H1 (cell line): Measurements from ENCODE around the gene NEURL2. TPM values are rescaled to one million over a fixed set of nuclear protein-coding genes. Genes with fewer than 3 reads are reported as not detected.

ENCODE experiments used
- CTCF ChIA-PET: fragments of 300-600 bp; sonication (Branson Sonifier 250); formaldehyde crosslinking; loops from one replicate; lab custom pipeline; 2021; ENCODE audit not compliant: partially characterized antibody; lab: Charles Lee
- POLR2A ChIA-PET: fragments of 300-600 bp; sonication (Branson Sonifier 250); formaldehyde crosslinking; loops from one replicate; lab custom pipeline; 2021; ENCODE audit warnings: inconsistent platforms; ENCODE audit not compliant: partially characterized antibody; lab: Charles Lee
- DNase-seq, 2 experiments: peaks; one replicate each; pipeline versions ENCODE4 v3.0.0 to v3.0.0-alpha.2; 2010 to 2022; ENCODE audit warnings: low spot score in 2 of 2, low read depth in 1 of 2, mixed read lengths in 1 of 2
- FAIRE-seq: peaks from 2 replicates; lab custom pipeline; 2011; peaks lifted over from hg19 to GRCh38; lab: Jason Lieb, UNC
- H2AFZ ChIP-seq: 2 replicates; pipeline ENCODE4 v1.8.1; 2012; ENCODE audit warnings: low read length, inconsistent platforms
- H2AK5ac ChIP-seq: 2 replicates; pipeline ENCODE4 v1.6.1; 2013; ENCODE audit warnings: low read depth, low read length
- H2BK120ac ChIP-seq: replicated peaks from 2 replicates; pipeline ENCODE3; 2013; ENCODE audit warnings: low read depth, low read length, inconsistent platforms
- H2BK12ac ChIP-seq: 2 replicates; pipeline ENCODE4 v1.6.1; 2013; ENCODE audit warnings: low read depth, low read length
- H2BK15ac ChIP-seq: 2 replicates; pipeline ENCODE4 v1.6.1; 2013; ENCODE audit warnings: low read length
- H2BK20ac ChIP-seq: 2 replicates; pipeline ENCODE4 v1.6.1; 2013; ENCODE audit warnings: low read length
- H2BK5ac ChIP-seq: 2 replicates; pipeline ENCODE4 v1.6.1; 2013; ENCODE audit warnings: low read depth, low read length
- H3K14ac ChIP-seq: 2 replicates; pipeline ENCODE4 v1.6.1; 2013; ENCODE audit warnings: inconsistent platforms; ENCODE audit not compliant: insufficient read length
- H3K18ac ChIP-seq: 2 replicates; pipeline ENCODE4 v1.6.1; 2013; ENCODE audit warnings: low read length; ENCODE audit errors: extremely low read depth
- H3K23ac ChIP-seq: 2 replicates; pipeline ENCODE4 v1.6.1; 2013; ENCODE audit warnings: inconsistent platforms; ENCODE audit not compliant: insufficient read length
- H3K23me2 ChIP-seq: 2 replicates; pipeline ENCODE4 v1.6.1; 2013; ENCODE audit warnings: low read depth, low read length
- H3K27ac ChIP-seq: 2 replicates; pipeline ENCODE4 v1.6.1; 2011; ENCODE audit warnings: low read depth, low read length, inconsistent platforms
- H3K27me3 ChIP-seq, 4 experiments: replicated peaks in 1 of 4; 1 replicate in 1 of 4; 2 replicates in 3 of 4; pipeline versions ENCODE4 v1.6.1 to v1.8.1; 2011 to 2013; ENCODE audit warnings: low read length in 3 of 4, mild to moderate bottlenecking in 3 of 4, inconsistent platforms in 2 of 4, mixed read lengths in 2 of 4, moderate library complexity in 1 of 4; ENCODE audit not compliant: control insufficient read depth in 3 of 4, insufficient read depth in 3 of 4; ENCODE audit errors: extremely low read depth in 1 of 4
- H3K36me3 ChIP-seq, 4 experiments: 2 replicates each; pipeline versions ENCODE4 v1.6.1 to v1.8.1; 2011 to 2013; ENCODE audit warnings: mild to moderate bottlenecking in 4 of 4, low read length in 3 of 4, moderate library complexity in 2 of 4, control low read depth in 1 of 4, inconsistent platforms in 1 of 4; ENCODE audit not compliant: insufficient read depth in 4 of 4, control insufficient read depth in 2 of 4
- H3K4ac ChIP-seq: replicated peaks from 2 replicates; pipeline ENCODE3; 2013; ENCODE audit warnings: low read length, low read depth, mixed read lengths, inconsistent platforms; ENCODE audit not compliant: insufficient read length
- H3K4me1 ChIP-seq, 4 experiments: replicated peaks in 1 of 4; 1 replicate in 1 of 4; 2 replicates in 3 of 4; pipeline versions ENCODE4 v1.6.1 to v1.8.1; 2011 to 2013; ENCODE audit warnings: low read length in 3 of 4, inconsistent platforms in 2 of 4, mixed read lengths in 1 of 4; ENCODE audit not compliant: insufficient read depth in 4 of 4, control insufficient read depth in 3 of 4
- H3K4me2 ChIP-seq, 2 experiments: 2 replicates each; pipeline versions ENCODE4 v1.6.1 to v1.8.1; 2011 to 2013; ENCODE audit warnings: low read depth in 2 of 2, low read length in 2 of 2, control low read depth in 1 of 2, inconsistent platforms in 1 of 2, mild to moderate bottlenecking in 1 of 2; ENCODE audit not compliant: insufficient read depth in 1 of 2
- H3K4me3 ChIP-seq, 4 experiments: fragments of 200-600, 300-600 bp in 1 of 4; sonication (generic), shearing (Covaris generic), sonication (Bioruptor Twin) in 1 of 4; 2 replicates each; pipeline versions ENCODE4 v1.5.1 to v1.8.1; 2011 to 2016; ENCODE audit warnings: low read length in 4 of 4, low read depth in 3 of 4, control low read depth in 2 of 4, inconsistent platforms in 2 of 4, mild to moderate bottlenecking in 2 of 4, mixed read lengths in 1 of 4, moderate library complexity in 1 of 4; ENCODE audit not compliant: insufficient read depth in 2 of 4; ENCODE audit errors: extremely low read depth in 1 of 4
- H3K56ac ChIP-seq: replicated peaks from 2 replicates; pipeline ENCODE3; 2013; ENCODE audit warnings: low read depth, mild to moderate bottlenecking, mixed read lengths, low read length, inconsistent platforms; ENCODE audit not compliant: insufficient read length
- H3K79me1 ChIP-seq: 2 replicates; pipeline ENCODE4 v1.6.1; 2013; ENCODE audit warnings: low read depth, low read length, control low read depth
- H3K79me2 ChIP-seq, 2 experiments: 2 replicates each; pipeline versions ENCODE4 v1.6.1 to v1.8.1; 2012 to 2013; ENCODE audit warnings: low read length in 2 of 2, mild to moderate bottlenecking in 2 of 2, inconsistent platforms in 1 of 2; ENCODE audit not compliant: insufficient read depth in 2 of 2, control insufficient read depth in 1 of 2
- H3K9ac ChIP-seq, 4 experiments: replicated peaks in 1 of 4; 1 replicate in 1 of 4; 2 replicates in 3 of 4; pipeline versions ENCODE4 v1.6.1 to v1.8.1; 2011 to 2013; ENCODE audit warnings: low read depth in 3 of 4, low read length in 3 of 4, control low read depth in 2 of 4, mild to moderate bottlenecking in 2 of 4, moderate library complexity in 2 of 4, inconsistent platforms in 1 of 4; ENCODE audit errors: extremely low read depth in 1 of 4
- H3K9me3 ChIP-seq, 2 experiments: 2 replicates each; pipeline versions ENCODE4 v1.6.1 to v1.8.1; 2012 to 2013; ENCODE audit warnings: mild to moderate bottlenecking in 2 of 2, moderate library complexity in 2 of 2, control low read depth in 1 of 2, inconsistent platforms in 1 of 2, low read depth in 1 of 2, low read length in 1 of 2, mixed read lengths in 1 of 2; ENCODE audit not compliant: insufficient read depth in 2 of 2
- H4K20me1 ChIP-seq, 2 experiments: replicated peaks in 1 of 2; 2 replicates each; pipeline versions ENCODE3 to v1.8.1; 2011 to 2013; ENCODE audit warnings: inconsistent platforms in 2 of 2, low read length in 2 of 2, mild to moderate bottlenecking in 1 of 2; ENCODE audit not compliant: insufficient read depth in 2 of 2, control insufficient read depth in 1 of 2
- H4K5ac ChIP-seq: 2 replicates; pipeline ENCODE4 v1.6.1; 2013; ENCODE audit warnings: low read length, low read depth, mixed read lengths, inconsistent platforms; ENCODE audit not compliant: insufficient read length
- H4K8ac ChIP-seq: 2 replicates; pipeline ENCODE4 v1.8.0; 2013; ENCODE audit warnings: mild to moderate bottlenecking, moderate library complexity, low read length, inconsistent platforms; ENCODE audit not compliant: insufficient read depth; ENCODE audit errors: extremely low read depth
- H4K91ac ChIP-seq: replicated peaks from 2 replicates; pipeline ENCODE3; 2013; ENCODE audit warnings: low read length, mixed read lengths, inconsistent platforms; ENCODE audit not compliant: insufficient read length
- GABPA ChIP-seq: IDR thresholded peaks from 2 replicates; pipeline ENCODE4 v1.6.1; 2011; ENCODE audit warnings: mild to moderate bottlenecking, low read length, moderate library complexity, borderline replicate concordance; ENCODE audit not compliant: insufficient read depth
- MAFK ChIP-seq: IDR thresholded peaks from 2 replicates; pipeline ENCODE4 v1.6.1; 2012; ENCODE audit warnings: low read depth, mild to moderate bottlenecking, improper control_type of control experiment, low read length
- WGBS, 2 experiments: shearing (Covaris generic) in 1 of 2; methylation state at CpG; one replicate each; pipeline versions ENCODE4 v1.1.6 to v1.1.7; 2013 to 2015; ENCODE audit warnings: low lambda C conversion rate in 2 of 2, mixed read lengths in 2 of 2, inconsistent platforms in 1 of 2, low coverage in 1 of 2, missing lambda C conversion rate in 1 of 2; ENCODE audit not compliant: insufficient replicate concordance in 2 of 2, insufficient coverage in 1 of 2, insufficient read length in 1 of 2; ENCODE audit errors: extremely low coverage in 1 of 2, missing lambda C conversion rate in 1 of 2; 5-methylcytosine and 5-hydroxymethylcytosine counted together
- polyA plus RNA-seq, 7 experiments: library from polyadenylated mRNA; depleted of rRNA in 3 of 7; stranded (reverse) in 5 of 7; unstranded in 2 of 7; fragments of >200 nt in 5 of 7; fragments of 200-250 nt in 2 of 7; gene quantifications; 1 replicate in 5 of 7; 2 replicates in 1 of 7; 4 replicates in 1 of 7; pipeline versions ENCODE4 v1.2.1 to v1.2.3, GENCODE V29; 2011 to 2013; ENCODE audit warnings: missing spikeins in 2 of 7, mixed read lengths in 2 of 7
- total RNA-seq: library from RNA; stranded (reverse); fragmentation: NEBNext Ultra II Directional; extraction: Animal tissue kit (Norgen Biotek cat#: 25700); gene quantifications from 2 replicates; pipeline ENCODE4 v1.2.1, GENCODE V29; 2021

The NEURL2 gene
- total and polyA plus RNA-seq, 2 of the 8 experiments (the other 6 are each of a cell fraction or from before 2014, with no cell fraction given), result 6.9 TPM

DNA sequence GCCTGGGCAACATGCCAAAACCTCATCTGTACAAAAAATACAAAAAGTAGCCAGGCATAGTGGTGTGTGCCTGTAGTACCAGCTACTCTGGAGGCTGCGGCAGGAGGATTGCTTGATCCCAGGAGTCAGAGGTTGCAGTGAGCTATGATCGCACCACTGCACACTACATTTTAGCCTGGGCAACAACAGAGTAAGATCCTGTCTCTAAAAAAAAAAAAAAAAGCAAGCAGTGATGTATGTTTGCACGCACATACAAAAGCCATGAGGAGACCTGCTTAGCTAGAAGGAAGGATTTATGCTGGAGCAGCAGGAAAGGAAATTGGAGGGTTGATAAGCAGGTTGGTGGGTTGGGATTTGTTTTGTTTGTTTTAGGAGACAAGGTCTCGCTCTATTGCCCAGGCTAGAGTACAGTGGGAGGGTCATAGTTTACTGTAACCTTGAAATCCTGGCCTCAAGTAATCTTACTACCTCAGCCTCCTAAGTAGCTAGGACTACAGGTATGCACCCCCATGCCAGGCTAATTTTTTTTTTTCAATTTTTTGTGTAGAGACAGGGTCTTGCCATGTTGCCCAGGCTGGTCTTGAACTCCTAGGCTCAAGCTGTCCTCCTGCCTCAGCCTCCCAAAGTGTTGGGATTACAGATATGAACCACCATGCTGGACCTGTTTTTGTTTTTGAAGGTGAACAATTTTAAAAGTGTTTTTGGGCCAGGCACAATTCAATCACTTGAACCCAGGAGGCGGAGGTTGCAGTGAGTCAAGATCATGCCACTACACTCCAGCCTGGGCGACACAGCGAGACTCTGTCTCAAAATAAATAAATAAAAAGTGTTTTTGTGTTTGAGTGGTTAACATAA, 29.6 kb downstream of the NEURL2 start:
- H2BK15ac ChIP-seq, result no peak overlapping the region
- no peak overlapping the region for H2BK5ac ChIP-seq
- no peak overlapping the region for H2BK120ac ChIP-seq
- H3K23me2 ChIP-seq, result peaks cover 8% of the 10 kb centered on the region; the same call in 1 of the 2 replicates
- H3K27ac ChIP-seq, result no peak overlapping the region
- no peak overlapping the region for H3K56ac ChIP-seq
- no peak overlapping the region for H4K8ac ChIP-seq
- H3K14ac ChIP-seq, result no peak overlapping the region
- no peak overlapping the region for H2BK12ac ChIP-seq
- no peak overlapping the region for H3K4me3 ChIP-seq
- H2AK5ac ChIP-seq, result 0 out of 2 replicates have a peak overlapping the region, but pooled peaks have one; percentile 20
- peaks cover 0 to 8% of the 10 kb centered on the region in 2 experiments; a peak in 1 of 4 replicates for H3K79me2 ChIP-seq
- no peak for FAIRE-seq
- H3K4ac ChIP-seq, result no peak overlapping the region
- H3K4me1 ChIP-seq, result peaks cover 0 to 6% (median 1%) of the 10 kb centered on the region in 4 experiments; a peak in 4 of 7 replicates
- H3K9me3 ChIP-seq, result no peaks in the 10 kb centered on the region
- TF ChIP-seq MAFK, result no peak
- no peak for TF ChIP-seq GABPA
- H4K91ac ChIP-seq, result no peak overlapping the region
- no peaks in the 10 kb centered on the region for H4K20me1 ChIP-seq
- no peaks in the 10 kb centered on the region for H3K79me1 ChIP-seq
- H2BK20ac ChIP-seq, result no peak overlapping the region
- no peak overlapping the region for H3K18ac ChIP-seq
- H3K36me3 ChIP-seq, result no peaks in the 10 kb centered on the region; a peak in 1 of 8 replicates
- no peak overlapping the region for H3K23ac ChIP-seq
- WGBS, 2 experiments, result 95% methylated on average over 7 of the region's 7 CpGs; no CpG with 5 or more reads in 1 of the 2 experiments
- ChIA-PET POLR2A (interaction anchor here (0.7 to 1.4 kb wide), 4 partner anchors 20 to 72 kb away, joined by 3 to 9 read pairs (median 3); partner anchors contain the start of gene ZSWIM1), CTCF (interaction anchor here (0.6 to 1.2 kb wide), 3 partner anchors 38 to 109 kb away, joined by 3 to 4 read pairs (median 3); no protein-coding TSS in a partner anchor)
- H3K4me2 ChIP-seq, result no peak overlapping the region
- H2AFZ ChIP-seq, result no peak overlapping the region
- DNase-seq, result no peak
- H4K5ac ChIP-seq, result no peak overlapping the region
- H3K9ac ChIP-seq, result no peak overlapping the region
- no peaks in the 10 kb centered on the region for H3K27me3 ChIP-seq
